GM19238 (cell line): ENCODE data around the gene GMPS.
"Not testable (repeated sequence)": the region's sequence is repeated elsewhere in the genome, so short reads cannot be mapped to it uniquely, and the experiment has no call there.

Experiments used
- DNase-seq: peaks from one replicate; pipeline ENCODE4 v3.0.0; 2011; ENCODE audit warnings: low spot score; ENCODE audit not compliant: insufficient read length

The GMPS gene

DNA sequence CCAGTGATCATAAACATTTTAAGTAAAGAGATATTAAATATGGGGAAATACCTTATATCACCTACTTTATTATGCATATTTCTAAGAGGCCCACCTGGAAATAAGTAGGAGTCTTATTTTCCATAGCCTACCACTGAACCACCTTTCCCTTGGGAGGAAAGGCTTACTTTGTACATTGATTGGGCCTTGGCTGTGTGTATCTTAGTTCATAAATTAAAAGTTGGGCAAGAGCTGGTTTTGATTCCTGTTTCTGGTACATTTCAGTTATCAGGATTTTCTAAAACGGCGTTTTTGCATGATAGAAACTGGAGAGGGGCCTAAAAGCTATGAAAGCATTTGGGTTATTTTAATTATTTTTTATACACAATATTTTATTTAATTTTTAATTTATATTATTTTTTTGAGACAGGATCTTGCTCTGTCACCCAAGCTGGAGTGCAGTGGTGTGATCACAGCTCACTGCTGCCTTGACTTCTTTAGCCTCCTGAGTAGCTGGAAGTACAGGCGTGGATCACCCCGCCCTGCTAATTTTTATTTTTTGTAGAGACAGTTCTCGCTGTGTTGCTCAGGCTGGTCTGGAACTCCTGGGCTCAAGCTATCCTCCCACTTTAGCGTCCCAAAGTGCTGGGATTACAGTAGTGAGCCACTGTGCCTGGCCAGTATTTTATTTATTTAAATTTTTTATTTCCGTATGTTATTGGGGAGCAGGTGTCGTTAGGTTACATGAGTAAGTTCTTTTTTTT lies 2.6 kb downstream of the GMPS start:
- DNase-seq, result no peak

DNA sequence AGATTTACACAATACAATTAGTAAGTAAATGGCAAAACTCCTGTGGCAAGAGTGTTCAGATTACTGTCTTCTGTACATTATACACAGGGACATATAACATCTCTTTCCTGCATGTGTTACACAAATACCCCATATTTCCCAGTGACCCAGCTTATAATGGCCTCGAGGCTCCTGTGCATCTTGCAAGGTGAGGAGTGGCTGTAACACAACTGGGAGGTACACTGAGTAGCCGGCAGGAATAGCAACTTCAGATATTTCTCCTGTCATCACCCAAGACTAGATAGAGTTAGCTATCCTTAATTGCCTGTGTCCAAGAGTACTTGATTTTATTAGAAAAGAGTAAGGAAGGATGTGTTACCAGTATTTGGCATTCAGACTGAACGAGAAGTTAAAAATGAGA lies 5.6 kb downstream of the GMPS start:
- no peak for DNase-seq

DNA sequence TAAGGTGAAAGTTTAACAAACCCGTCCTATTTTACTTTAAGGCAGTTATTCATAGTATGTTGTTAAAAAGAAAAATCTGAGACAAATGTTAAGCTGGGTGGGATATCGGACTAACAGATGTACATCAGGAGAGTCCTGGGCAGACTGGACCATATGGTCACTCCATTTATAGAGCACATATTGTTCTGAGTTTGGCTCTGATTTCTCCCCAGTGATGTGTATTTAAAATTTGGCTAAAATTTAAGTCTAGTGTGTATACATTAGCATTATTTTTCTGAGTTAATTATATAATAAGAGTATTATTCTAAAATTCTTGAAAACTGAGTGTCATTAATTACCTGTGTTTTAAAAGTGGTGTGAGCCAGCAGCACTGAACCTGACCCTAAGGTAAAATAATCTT lies 6.1 kb downstream of the GMPS start:
- no peak for DNase-seq

DNA sequence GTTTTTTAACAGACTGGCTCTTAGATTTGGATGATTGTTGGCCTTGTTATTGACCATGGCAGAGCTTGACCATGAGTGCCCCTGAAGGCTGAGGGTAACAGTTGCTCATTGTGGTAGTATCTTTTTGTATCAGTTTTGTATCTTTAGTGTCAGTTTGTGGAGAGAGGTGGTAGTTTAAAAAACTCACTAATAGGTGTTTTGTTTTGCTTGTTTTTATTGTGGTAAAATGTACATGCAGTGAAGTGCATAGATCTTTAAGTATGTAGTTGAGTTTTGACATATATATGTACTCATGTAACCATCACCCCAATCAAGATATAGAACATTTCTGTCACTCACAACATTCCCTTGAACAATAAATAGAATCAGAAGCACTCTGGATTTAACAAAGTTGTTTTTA lies 9.8 kb downstream of the GMPS start:
- DNase-seq, result no peak

DNA sequence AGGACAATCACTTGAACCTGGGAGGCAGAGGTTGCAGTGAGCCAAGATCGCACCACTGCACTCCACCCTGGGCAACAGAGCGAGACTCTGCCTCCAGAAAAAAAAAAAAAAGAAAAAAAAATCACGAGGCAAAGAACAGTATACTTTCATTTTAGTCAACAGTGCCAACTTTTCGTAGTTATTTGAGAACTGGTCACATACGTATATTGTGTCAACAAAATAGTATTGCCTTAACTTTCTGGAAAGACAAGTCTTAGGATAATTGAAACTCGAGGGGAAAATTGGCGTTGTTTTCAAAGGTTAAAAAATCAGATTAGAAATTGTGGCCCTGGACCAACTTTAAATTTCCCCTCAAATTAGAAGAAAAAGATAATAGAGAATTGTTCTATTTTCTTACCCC lies 13.8 kb downstream of the GMPS start:
- no peak for DNase-seq

DNA sequence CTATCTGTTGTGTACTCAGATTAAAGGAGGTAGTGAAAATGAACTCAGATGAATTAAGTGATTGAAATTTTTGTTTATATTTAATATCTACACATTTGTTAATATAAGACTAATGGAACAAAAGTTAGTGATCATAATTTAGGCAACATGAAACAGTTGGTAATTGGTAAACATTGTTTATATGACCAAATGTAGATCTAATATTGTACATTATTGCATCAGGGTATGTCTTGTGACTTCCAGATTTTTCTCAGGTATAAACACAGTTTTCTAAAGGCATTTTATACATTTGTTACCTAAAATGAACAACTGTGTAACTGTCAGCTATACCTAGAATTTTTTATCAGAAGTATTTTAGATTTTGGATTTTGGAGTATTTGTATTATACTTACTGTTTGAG lies 14.8 kb downstream of the GMPS start:
- no peak for DNase-seq

DNA sequence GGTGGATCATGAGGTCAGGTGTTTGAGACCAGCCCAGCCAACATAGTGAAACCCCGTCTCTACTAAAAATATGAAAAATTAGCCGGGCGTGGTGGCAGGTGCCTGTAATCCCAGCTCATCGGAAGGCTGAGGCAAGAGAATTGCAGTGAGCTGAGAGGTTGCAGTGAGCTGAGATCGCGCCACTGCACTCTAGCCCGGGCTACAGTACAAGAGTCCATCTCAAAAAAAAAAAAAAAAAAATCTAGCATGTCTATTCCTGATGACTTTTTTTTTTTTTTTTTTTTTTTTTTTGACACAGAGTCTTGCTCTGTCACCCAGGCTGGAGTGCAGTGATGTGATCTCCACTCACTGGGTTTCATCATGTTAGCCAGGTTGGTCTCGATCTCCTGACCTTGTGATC lies 15.9 kb downstream of the GMPS start:
- not testable (repeated sequence) for DNase-seq

DNA sequence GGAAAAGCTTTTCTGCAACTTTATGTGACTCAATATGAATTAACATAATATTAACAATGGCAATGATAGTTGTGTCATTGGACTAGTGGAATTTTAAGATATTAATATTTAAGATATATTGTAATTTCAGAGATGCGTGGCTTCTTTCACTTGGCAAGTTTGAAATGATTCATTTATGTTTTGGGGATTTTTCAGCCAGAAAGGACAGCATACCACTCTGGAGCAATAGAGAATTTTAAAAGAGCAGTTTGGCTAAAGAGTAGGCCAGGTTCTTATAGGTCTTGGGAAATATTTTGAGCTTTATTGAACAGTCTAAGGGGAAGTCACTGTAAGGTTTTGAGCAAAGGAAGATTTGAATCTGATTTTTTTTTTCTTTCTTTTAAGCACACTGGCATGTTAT lies 16.5 kb downstream of the GMPS start:
- DNase-seq, result no peak

DNA sequence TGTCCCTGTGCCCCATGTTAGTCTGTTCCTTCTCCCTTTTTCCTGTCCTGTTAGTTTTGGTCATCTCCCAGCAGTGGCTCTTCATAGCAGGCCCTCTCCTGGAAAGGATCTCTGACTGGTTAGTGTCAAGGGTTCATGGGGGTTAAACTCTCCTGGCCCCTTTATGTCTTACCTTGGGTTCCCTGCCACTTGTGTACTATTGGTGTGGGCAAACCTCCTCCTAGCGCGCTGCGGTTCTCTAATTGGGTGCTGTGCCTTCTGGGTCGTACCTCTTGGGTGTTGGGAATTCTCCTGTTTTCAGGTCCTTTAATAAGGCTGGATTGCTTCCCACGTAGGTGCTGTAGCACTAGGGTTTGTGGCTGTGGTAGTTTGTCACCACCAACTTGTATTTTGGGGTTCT lies 18.8 kb downstream of the GMPS start:
- DNase-seq, result no peak

DNA sequence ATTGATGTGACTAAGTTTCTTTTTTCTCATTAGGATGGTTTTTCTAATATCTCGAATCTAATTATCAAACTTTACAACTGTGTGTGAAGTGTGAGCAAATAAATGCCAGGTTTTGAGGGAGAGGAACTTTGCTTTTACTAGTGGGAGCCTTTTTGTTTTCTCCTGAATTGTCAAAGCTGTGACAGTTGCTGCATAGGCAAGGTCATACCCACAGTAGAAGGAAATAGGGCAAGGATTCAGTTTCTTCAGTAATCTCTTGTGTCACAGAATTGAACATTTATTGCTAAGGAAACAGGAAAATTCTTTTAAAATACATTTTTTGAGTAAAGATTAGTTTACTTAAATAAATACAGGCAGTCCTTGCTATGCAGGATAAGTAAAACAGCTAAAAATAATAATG lies 19.5 kb downstream of the GMPS start:
- DNase-seq, result no peak

DNA sequence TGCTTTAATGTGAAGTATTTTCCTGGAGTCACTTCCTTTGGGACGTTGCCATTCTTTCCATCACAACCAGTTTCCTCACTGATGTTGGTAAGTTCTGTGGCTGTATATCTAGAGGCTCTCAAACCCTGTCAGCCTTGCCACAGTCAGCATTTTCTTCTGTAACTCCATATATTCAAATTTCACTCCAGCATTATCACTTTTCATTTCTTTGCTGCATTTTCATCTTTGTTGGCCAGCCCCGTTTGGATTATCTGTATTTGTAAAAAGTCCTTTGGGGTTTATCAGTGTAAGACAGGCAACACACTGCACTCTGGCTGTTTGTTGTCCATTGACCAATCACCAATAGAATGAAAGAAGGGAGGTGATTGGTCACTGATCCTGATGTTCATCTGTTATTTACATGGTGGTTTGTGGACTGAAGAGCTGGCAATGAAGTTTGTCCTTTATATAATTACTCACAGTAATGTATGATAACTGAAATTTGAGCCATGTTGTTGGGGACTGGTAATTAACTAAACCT lies 20.3 kb downstream of the GMPS start:
- DNase-seq, result no peak

DNA sequence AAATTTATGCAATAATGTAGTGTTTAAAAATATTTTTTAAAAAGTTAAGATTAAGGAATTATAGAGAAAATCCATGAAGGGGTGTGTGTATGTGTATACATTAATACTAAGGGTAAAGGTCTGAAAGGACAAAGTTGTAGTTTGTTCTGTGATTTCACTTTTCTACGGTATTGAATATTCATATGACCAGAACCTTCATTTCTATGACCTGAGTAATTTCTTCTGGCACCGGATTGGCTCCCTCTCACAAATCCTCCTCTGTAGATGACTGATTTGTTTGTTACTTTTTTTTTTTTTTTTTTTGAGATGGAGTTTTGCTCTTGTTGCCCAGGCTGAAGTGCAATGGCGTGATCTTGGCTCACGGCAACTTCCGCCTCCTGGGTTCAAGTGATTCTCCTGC lies 20.9 kb downstream of the GMPS start:
- no peak for DNase-seq

DNA sequence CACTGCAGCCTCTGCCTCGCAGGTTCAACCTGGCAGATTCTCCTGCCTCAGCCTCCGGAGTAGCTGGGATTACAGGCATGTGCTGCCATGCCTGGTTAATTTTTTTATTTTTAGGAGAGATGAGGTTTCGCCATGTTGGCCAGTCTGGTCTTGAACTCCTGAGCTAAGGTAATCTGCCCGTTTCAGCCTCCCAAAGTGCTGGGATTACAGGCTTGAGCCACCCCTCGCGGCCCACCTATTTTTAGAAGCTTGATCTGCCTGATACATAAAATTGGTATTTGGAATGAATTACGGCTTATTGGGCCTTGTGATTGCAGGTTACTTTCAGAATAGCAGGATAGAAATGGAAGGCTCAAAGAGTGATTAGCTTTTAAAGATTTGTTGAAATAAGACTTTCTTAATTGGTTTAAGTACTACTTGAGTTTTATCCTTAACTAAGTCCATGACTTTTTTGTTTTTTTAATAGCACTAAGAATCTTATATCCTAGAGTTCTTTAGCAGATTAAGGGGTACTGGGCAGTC lies 25.0 kb downstream of the GMPS start:
- no peak for DNase-seq

DNA sequence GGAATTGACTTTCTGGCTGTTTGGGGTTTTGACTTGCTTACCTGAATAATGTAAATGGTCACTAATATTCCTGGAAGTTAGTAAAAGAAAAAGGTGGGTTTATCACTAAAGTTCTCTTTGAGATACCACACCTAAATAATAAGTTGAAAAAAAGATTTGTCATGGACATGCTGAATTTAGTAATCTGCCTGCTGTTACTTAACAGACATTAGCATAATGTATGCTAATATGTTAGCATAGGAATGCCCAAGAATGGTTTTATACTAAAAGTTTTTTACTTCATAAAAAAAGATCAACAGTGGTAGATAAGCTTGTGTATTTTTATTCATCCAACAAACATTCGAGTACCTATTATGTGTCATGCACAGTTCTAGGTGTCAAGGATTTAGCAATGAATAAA lies 36.5 kb downstream of the GMPS start:
- no peak for DNase-seq

DNA sequence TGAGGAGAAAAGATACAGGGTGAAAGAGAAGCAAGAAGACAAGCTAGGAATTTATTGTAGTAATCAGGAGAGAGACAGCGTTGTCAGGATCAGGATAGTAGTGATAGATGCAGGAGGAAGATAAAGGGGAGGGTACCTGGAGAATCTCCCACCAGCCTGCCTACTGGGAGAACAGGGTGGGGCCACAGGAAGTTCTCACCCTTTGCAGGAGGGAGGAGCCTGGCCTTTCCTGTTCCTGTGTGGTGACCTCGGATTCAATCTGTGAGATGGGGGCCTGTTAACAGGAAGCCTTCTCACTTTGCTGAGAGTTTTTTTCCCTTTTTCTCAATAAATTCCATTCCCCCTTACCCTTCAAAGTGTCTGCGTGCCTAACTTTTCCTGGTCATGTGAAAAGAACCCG lies 37.6 kb downstream of the GMPS start:
- DNase-seq, result no peak

DNA sequence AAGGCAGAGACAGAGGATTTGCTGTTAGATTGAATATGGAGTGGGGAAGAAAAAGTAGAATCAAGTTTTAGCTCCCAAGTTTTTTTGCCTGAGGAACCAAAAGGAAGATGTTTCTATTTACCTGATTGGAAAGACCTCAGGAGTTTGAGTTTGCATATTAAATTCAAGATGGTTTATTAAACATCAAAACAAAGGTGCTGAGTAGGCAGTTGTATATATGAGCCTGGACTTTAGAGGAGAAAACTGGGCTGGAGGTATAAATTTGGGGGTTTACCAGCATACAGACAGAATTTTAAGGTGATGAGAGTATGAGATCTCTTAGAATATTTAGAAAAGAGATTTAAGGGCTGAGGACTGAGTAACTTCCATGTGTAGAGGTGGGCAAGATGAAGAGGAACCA lies 38.2 kb downstream of the GMPS start:
- no peak for DNase-seq

DNA sequence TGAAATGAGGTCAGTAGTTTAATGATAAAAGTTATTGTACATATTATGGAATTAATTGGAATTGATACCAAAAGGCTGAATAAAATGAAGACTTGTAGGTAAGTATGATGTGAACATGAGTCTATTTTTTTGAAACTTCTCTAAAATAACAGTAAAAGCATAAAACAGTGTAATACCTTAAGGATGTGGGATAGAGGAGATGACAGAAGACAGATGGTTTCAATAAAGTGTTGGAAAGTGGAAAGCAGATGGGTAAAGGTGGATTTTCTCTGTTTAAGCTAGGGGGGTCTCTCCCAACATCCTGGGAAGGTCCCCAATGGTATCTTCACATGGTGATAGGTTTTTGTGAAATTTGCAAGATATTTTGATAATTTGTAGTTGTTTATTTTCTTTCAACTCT lies 41.6 kb downstream of the GMPS start:
- no peak for DNase-seq

DNA sequence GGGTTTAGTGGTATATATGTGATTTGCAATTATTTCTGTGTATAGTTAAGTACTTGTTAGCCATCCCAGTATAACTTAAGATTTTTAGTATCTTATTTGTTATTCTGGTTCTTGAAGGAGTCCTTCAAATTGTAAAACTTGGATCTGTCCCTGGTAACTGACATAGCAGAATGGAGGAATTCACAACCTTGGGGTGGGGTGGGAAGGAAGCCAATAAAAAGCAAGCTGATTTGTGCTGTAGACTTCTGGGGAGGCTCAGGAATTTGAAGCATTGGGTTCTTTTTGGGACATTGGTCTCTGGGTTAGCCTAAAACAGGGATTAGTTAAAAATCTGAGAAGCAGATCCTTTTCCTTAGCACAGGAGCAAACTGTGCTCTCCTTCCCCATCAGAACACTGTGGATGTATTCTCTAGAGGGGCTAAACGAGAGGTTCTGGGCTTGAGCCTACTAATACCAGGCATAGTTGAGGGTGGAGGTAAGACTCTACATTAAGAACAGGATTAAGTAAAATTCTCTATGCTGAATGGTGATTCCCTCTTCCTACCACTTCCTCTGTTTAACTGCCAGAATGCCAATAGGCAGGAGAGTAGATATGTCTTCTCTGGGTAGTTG lies 42.2 kb downstream of the GMPS start:
- DNase-seq, result no peak

DNA sequence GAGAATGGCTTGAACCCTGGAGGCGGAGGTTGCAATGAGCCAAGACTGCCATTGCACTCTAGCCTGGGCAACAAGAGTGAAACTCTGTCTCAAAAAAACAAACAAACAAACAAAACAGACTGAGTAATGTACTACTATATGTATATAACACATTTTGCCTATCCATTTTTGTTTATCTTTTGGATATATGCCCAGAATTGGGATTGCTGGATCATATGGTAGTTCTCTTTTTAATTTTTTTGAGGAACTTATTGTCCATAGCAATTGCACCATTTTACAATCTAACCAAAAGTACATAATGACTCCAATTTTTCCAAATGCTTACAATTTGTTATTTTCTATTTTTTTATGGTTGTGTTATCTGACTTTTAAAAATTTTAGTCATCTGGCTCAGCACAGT lies 47.3 kb downstream of the GMPS start:
- DNase-seq, result no peak

DNA sequence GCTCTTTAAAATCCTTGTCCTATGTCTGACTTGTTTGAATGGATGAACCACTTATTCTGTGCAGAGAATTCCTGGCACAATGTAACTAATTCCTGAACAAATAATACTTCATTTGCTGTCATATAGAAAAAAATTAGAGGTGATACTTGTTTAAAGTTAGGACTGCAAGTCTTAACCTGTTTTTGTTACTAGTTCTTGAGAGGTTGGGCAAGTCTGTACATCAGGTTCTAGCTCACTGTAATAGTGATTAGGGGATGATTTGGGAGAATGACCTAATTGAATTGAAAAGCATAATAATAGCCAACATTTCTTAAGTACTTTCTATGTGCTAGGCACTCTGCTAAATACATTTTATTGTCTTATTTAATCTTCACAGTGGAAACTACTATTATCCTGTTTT lies 49.3 kb downstream of the GMPS start:
- DNase-seq, result no peak

DNA sequence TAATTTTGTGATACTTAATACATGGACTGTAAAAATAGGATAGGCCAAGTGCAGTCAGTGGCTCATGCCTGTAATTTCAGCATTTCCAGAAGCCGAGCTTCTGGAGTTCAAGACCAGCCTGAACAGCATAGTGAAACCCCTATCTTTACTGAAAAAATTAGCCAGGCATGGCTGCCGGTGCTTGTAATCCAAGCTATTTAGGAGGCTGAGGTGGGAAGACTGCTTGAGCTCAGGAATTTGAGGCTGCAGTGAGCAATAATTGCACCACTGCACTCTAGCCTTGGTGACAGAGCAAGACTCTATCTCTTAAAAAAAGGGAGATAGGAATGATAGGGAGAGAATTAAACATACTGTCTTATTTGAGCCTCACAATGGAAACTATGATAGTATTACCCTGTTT lies 51.0 kb downstream of the GMPS start:
- DNase-seq, result no peak

DNA sequence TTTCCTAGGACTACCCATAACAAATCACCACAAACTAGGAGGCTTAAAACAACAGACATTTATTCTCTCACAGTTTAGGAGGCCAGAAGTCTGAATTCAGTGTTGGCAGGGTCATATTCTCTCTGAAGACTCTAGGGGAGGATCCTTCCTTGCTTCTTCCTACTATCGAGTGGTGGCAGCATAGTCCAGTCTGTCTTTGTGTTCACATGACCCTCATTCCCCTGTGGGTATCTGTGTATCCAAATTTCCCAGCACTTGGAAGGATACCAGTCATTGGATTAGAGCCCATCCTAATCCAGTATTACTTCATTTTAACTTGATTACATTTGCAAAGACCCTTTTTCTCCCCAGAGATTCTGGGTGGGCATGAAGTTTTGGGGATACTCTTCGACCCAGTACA lies 63.8 kb downstream of the GMPS start:
- DNase-seq, result no peak

DNA sequence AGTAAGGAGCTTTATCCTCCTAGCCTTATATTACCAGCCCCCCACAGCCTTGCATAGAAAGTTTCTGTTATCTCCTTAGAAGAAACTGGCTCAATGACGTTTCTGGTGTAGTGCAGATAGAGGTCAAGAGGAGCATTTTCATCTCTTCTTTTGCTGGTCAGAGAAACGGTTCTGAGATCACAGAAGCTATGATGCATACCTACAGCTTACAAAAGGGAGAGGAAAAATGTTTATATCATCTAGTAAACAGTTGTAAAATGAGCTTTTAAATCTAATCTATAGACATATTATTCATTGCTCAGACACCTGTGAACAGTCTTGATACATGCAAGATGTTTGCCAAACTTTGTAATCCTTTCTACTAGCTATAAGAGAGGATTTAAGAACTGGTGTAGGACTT lies 68.0 kb downstream of the GMPS start:
- no peak for DNase-seq
